GM18517 (cell line): ENCODE results near the gene IQSEC3.
"Not testable (repeated sequence)": the region's sequence is repeated elsewhere in the genome, so short reads cannot be mapped to it uniquely, and the experiment has no call there.

Source experiments
- ATAC-seq: cut with Tn5 transposase; IDR thresholded peaks from one replicate; pipeline ENCODE4 v1.9.1; 2021; ENCODE audit warnings: mild to moderate bottlenecking, moderate library complexity; ENCODE audit not compliant: unreplicated experiment

IQSEC3 gene

GRCh38 chr12:212715-213526 lies 146.4 kb downstream of the IQSEC3 start:
- no peak for ATAC-seq

DNA sequence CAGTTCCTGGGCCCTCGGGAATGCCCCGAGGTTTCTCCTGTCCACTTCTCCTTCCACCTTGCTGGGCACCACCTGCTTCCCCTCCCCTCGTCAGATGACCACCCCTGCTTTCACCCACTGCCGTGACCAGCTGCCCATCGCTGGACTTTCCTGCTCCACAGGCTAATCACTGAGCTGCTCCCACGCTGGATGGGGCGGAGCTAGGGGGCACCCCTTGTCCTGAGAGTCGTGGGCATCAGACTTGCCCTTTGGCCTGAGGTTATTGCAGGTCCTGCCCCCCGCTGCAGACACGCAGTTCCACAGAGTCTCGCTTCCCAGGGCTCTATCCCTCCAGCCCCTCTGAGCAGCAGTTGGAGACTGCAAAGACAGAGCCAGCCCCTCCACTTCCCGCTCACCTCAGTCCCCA lies 147.0 kb downstream of the IQSEC3 start:
- ATAC-seq: no peak

DNA sequence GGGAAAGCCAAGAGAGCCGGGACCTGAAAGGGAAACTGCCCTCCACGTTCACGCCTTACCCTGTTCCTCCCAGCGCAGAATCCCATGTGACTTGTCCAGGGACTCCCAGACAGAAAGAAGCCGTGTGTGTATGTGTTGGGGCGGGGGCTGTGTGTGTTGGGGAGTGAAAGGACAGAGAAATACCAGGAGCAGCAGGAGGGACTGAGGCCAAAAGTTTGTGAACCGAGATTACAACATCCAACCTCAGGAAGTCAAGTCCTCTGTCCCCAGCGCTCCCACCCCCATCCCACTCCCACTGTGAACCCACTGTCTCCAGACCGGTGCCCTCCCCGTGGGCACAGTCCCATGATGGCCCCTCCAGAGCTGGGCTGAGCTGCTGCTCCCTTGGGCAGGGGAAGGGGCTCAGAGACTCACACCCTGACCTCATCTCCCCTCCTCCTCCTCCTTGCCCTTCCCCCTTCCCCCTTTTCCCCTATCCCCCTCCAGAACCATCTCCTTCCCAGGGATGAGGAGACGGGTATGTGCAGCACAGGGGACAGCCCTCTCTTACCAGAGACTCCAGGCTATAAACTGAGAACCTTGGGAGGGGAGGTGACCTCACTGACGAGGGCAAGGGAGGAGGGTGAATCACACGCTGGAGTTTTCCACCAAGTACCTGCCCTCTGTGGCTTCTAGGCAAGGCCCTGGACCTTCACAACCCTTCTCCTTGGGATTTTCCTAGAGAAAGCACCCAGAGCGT lies 147.6 kb downstream of the IQSEC3 start, which contains the start of gene SLC6A12:
Gene SLC6A12 (minus strand): TSS at position 155 of the 739 bp plus-strand sequence. CDS start 4,171 bp downstream, outside the sequence.
- ATAC-seq: no peak

- ATAC-seq: no peak
These were observed 148.5 kb downstream of the IQSEC3 start for GRCh38 chr12:215116-215515.

- ATAC-seq: not testable (repeated sequence)
These were observed 150.5 kb downstream of the IQSEC3 start for GRCh38 chr12:217029-217428.

- no peak for ATAC-seq
These were observed 151.7 kb downstream of the IQSEC3 start for GRCh38 chr12:218221-218620.

DNA sequence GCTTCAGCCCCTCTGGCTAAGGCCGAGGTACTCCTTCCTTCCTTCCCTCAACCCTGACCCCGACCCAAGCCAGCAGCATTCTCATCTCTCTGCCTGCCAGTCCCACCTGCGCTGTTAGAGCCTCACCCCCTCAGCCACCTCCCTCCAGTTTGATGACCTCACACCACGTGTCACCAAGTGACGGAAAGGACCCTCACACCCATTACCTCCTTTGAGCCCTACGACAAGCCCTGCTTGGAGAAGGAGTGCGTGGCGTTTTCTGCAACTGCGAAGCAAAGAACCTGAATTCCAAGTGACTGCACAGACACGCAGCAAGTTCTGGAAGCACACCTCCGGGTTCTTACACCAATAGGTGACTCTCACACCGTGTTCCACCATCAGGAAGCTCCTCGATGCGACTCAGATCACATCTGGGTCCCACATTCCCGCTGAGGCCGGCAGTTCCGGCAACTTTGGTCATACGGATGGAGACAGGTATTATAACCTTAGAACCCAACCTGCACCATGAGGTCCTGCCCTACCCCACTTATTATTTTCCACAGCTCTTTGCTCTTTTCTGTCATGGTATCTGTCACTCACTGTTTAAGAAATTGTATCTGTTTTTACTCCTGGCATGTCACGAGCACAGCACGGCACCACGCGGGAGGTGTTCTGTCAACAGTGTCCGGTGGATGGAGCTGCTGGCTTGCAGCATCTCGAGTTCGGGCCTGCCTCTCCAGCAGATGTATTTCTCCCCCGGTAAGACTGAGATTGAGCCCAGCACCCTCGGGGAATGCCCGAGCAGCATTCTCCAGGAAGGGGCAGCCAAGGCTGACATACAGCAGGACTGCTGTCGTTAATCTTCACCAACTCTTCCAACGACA lies 152.4 kb downstream of the IQSEC3 start:
- no peak for ATAC-seq

GRCh38 chr12:219891-220352 lies 153.4 kb downstream of the IQSEC3 start:
- no peak for ATAC-seq

GRCh38 chr12:220491-220890 lies 153.9 kb downstream of the IQSEC3 start:
- no peak for ATAC-seq

GRCh38 chr12:220946-221550 lies 154.5 kb downstream of the IQSEC3 start:
- ATAC-seq: no peak

GRCh38 chr12:221736-222135 lies 155.2 kb downstream of the IQSEC3 start:
- ATAC-seq: no peak

- no peak for ATAC-seq
These were observed 157.3 kb downstream of the IQSEC3 start for GRCh38 chr12:223841-224240.

- ATAC-seq: no peak
These were observed 157.8 kb downstream of the IQSEC3 start for GRCh38 chr12:224330-224729.

GRCh38 chr12:225012-225411 lies 158.4 kb downstream of the IQSEC3 start:
- ATAC-seq: no peak

GRCh38 chr12:226401-226800 lies 159.8 kb downstream of the IQSEC3 start:
- ATAC-seq: no peak

GRCh38 chr12:227286-227915 lies 160.8 kb downstream of the IQSEC3 start:
- no peak for ATAC-seq
